ENCODE results near the gene MYO1C.

GRCh38 chr17:1431631-1432104, 60.8 kb downstream of the MYO1C start:
- TF ChIP-seq, protein P1, sequence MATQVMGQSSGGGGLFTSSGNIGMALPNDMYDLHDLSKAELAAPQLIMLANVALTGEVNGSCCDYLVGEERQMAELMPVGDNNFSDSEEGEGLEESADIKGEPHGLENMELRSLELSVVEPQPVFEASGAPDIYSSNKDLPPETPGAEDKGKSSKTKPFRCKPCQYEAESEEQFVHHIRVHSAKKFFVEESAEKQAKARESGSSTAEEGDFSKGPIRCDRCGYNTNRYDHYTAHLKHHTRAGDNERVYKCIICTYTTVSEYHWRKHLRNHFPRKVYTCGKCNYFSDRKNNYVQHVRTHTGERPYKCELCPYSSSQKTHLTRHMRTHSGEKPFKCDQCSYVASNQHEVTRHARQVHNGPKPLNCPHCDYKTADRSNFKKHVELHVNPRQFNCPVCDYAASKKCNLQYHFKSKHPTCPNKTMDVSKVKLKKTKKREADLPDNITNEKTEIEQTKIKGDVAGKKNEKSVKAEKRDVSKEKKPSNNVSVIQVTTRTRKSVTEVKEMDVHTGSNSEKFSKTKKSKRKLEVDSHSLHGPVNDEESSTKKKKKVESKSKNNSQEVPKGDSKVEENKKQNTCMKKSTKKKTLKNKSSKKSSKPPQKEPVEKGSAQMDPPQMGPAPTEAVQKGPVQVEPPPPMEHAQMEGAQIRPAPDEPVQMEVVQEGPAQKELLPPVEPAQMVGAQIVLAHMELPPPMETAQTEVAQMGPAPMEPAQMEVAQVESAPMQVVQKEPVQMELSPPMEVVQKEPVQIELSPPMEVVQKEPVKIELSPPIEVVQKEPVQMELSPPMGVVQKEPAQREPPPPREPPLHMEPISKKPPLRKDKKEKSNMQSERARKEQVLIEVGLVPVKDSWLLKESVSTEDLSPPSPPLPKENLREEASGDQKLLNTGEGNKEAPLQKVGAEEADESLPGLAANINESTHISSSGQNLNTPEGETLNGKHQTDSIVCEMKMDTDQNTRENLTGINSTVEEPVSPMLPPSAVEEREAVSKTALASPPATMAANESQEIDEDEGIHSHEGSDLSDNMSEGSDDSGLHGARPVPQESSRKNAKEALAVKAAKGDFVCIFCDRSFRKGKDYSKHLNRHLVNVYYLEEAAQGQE (IDR thresholded peaks at IDR 0.05; ENCODE audit: low read depth) = no peak
- no peak for TF ChIP-seq EP300 (IDR thresholded peaks at IDR 0.05; ENCODE audit: borderline replicate concordance)
- no peak for TF ChIP-seq CEBPB (IDR thresholded peaks at IDR 0.05)
- TF ChIP-seq NFIC (IDR thresholded peaks at IDR 0.05) = no peak
- no peak for TF ChIP-seq ZBTB7A (IDR thresholded peaks at IDR 0.05; ENCODE audit: low read depth)
- no peak for TF ChIP-seq MAX (IDR thresholded peaks at IDR 0.05)
- no peak for TF ChIP-seq CREB1 (IDR thresholded peaks at IDR 0.05; ENCODE audit: low read depth)
- TF ChIP-seq FOXM1 (IDR thresholded peaks at IDR 0.05; ENCODE audit: borderline replicate concordance, low read depth) = no peak
- no peak for TF ChIP-seq YY1 (IDR thresholded peaks at IDR 0.05; ENCODE audit: low read depth)
- TF ChIP-seq RAD21 (IDR thresholded peaks at IDR 0.05; ENCODE audit: low read depth) = no peak
- no peak for TF ChIP-seq TAF1 (IDR thresholded peaks at IDR 0.05; ENCODE audit: low read depth)
- no peak for TF ChIP-seq TCF12 (IDR thresholded peaks at IDR 0.05; ENCODE audit: low read depth)
- no peak for TF ChIP-seq EGR1 (IDR thresholded peaks at IDR 0.05)
